Mesenchymal stem cell (in vitro differentiated cells and primary cell): ENCODE results near the gene CSTF2.
"Not testable (repeated sequence)": the region's sequence is repeated elsewhere in the genome, so short reads cannot be mapped to it uniquely, and the experiment has no call there.

Experiments
- DNase-seq: peaks from one replicate; pipeline ENCODE4 v3.0.0-alpha.2; 2013
- H2AFZ ChIP-seq: one replicate; pipeline ENCODE4 v1.6.1; 2013; ENCODE audit warnings: low read depth, mild to moderate bottlenecking, control low read depth, inconsistent platforms, low read length, moderate library complexity
- H2AK5ac ChIP-seq: 2 replicates; pipeline ENCODE4 v1.6.1; 2013; ENCODE audit warnings: low read length, moderate library complexity, mild to moderate bottlenecking, inconsistent platforms; ENCODE audit not compliant: severe bottlenecking
- H2BK120ac ChIP-seq: one replicate; pipeline ENCODE4 v1.6.1; 2013; ENCODE audit warnings: low read depth, mild to moderate bottlenecking, inconsistent platforms, low read length, moderate library complexity
- H2BK12ac ChIP-seq, 2 experiments: one replicate each; pipeline ENCODE4 v1.6.1; 2013; ENCODE audit warnings: inconsistent platforms in 2 of 2, low read length in 2 of 2, mild to moderate bottlenecking in 2 of 2, moderate library complexity in 2 of 2, control low read depth in 1 of 2
- H2BK15ac ChIP-seq: one replicate; pipeline ENCODE4 v1.6.1; 2013; ENCODE audit warnings: mild to moderate bottlenecking, low read depth, inconsistent platforms; ENCODE audit not compliant: poor library complexity, severe bottlenecking
- H2BK5ac ChIP-seq: 2 replicates; pipeline ENCODE4 v1.6.1; 2013; ENCODE audit warnings: low read depth, mild to moderate bottlenecking, low read length, control low read depth, inconsistent platforms; ENCODE audit not compliant: poor library complexity, severe bottlenecking
- H3K14ac ChIP-seq, 2 experiments: one replicate each; pipeline ENCODE4 v1.6.1; 2013; ENCODE audit warnings: inconsistent platforms in 2 of 2, low read length in 2 of 2, control low read depth in 1 of 2, mild to moderate bottlenecking in 1 of 2, moderate library complexity in 1 of 2
- H3K18ac ChIP-seq, 2 experiments: one replicate each; pipeline ENCODE4 v1.6.1; 2013; ENCODE audit warnings: inconsistent platforms in 2 of 2, low read length in 2 of 2, control low read depth in 1 of 2, low read depth in 1 of 2, mild to moderate bottlenecking in 1 of 2
- H3K23ac ChIP-seq, 2 experiments: one replicate each; pipeline ENCODE4 v1.6.1; 2013; ENCODE audit warnings: inconsistent platforms in 2 of 2, low read length in 2 of 2, mild to moderate bottlenecking in 2 of 2, moderate library complexity in 2 of 2, control low read depth in 1 of 2
- H3K27ac ChIP-seq: 2 replicates; pipeline ENCODE4 v1.5.1; 2013; ENCODE audit warnings: mild to moderate bottlenecking, moderate library complexity, low read length, control low read depth, inconsistent platforms; ENCODE audit not compliant: poor library complexity, severe bottlenecking
- H3K27me3 ChIP-seq, 2 experiments: 2 replicates each; pipeline versions ENCODE4 v1.6.1 to v1.7.0; 2013; ENCODE audit warnings: low read length in 2 of 2, mild to moderate bottlenecking in 2 of 2, moderate library complexity in 2 of 2, control low read depth in 1 of 2, inconsistent platforms in 1 of 2; ENCODE audit not compliant: control insufficient read depth in 1 of 2, insufficient read depth in 1 of 2
- H3K36me3 ChIP-seq, 2 experiments: 2 replicates each; pipeline versions ENCODE4 v1.6.1 to v1.7.0; 2013; ENCODE audit warnings: low read length in 2 of 2, control low read depth in 1 of 2, inconsistent platforms in 1 of 2, low read depth in 1 of 2, mild to moderate bottlenecking in 1 of 2; ENCODE audit not compliant: insufficient read depth in 2 of 2, control insufficient read depth in 1 of 2
- H3K4ac ChIP-seq, 2 experiments: one replicate each; pipeline ENCODE4 v1.6.1; 2013; ENCODE audit warnings: inconsistent platforms in 2 of 2, low read length in 2 of 2, mild to moderate bottlenecking in 2 of 2, moderate library complexity in 2 of 2, control low read depth in 1 of 2, low read depth in 1 of 2
- H3K4me1 ChIP-seq: 2 replicates; pipeline ENCODE4 v1.6.1; 2013; ENCODE audit warnings: low read depth, low read length, control low read depth; ENCODE audit not compliant: control insufficient read depth, insufficient read depth
- H3K4me2 ChIP-seq: 2 replicates; pipeline ENCODE4 v1.6.1; 2013; ENCODE audit warnings: low read length, mild to moderate bottlenecking, inconsistent platforms; ENCODE audit not compliant: poor library complexity, severe bottlenecking
- H3K4me3 ChIP-seq, 2 experiments: 2 replicates each; pipeline versions ENCODE4 v1.5.1 to v1.7.0; 2013; ENCODE audit warnings: low read length in 2 of 2, mild to moderate bottlenecking in 2 of 2, control low read depth in 1 of 2, low read depth in 1 of 2; ENCODE audit not compliant: insufficient read depth in 1 of 2
- H3K79me1 ChIP-seq: replicated peaks from 2 replicates; pipeline ENCODE4 v1.6.1; 2013; ENCODE audit warnings: mild to moderate bottlenecking, control low read depth, low read length, inconsistent platforms; ENCODE audit not compliant: poor library complexity, severe bottlenecking
- H3K9ac ChIP-seq: 2 replicates; pipeline ENCODE4 v1.7.0; 2013; ENCODE audit warnings: mild to moderate bottlenecking, low read length, moderate library complexity
- H3K9me3 ChIP-seq: 2 replicates; pipeline ENCODE4 v1.7.0; 2013; ENCODE audit warnings: mild to moderate bottlenecking, low read length; ENCODE audit not compliant: control insufficient read depth
- H4K8ac ChIP-seq: one replicate; pipeline ENCODE4 v1.6.1; 2013; ENCODE audit warnings: inconsistent platforms, mild to moderate bottlenecking, low read length, moderate library complexity
- H4K91ac ChIP-seq: one replicate; pipeline ENCODE4 v1.6.1; 2013; ENCODE audit warnings: mild to moderate bottlenecking, low read length, inconsistent platforms
- WGBS: methylation state at CpG from one replicate; pipeline ENCODE4 v1.1.7; 2013; ENCODE audit warnings: mixed read lengths; 5-methylcytosine and 5-hydroxymethylcytosine counted together

CSTF2 gene

GRCh38 chrX:100798484-100799214, 21.5 kb upstream of the CSTF2 start:
- no peak overlapping the region for H4K91ac ChIP-seq
- peaks cover 4 to 45% of the 10 kb centered on the region in 2 experiments for H3K27me3 ChIP-seq
- H3K27ac ChIP-seq: no peak overlapping the region
- H3K36me3 ChIP-seq: no peaks in the 10 kb centered on the region
- H3K4me1 ChIP-seq: no peaks in the 10 kb centered on the region
- no peak overlapping the region for H3K18ac ChIP-seq
- H3K9ac ChIP-seq: no peak overlapping the region
- no peak overlapping the region for H3K14ac ChIP-seq
- no peak overlapping the region for H4K8ac ChIP-seq
- H2AFZ ChIP-seq: no peak overlapping the region
- H2BK15ac ChIP-seq: no peak overlapping the region
- H3K9me3 ChIP-seq: no peaks in the 10 kb centered on the region
- no peak overlapping the region for H2BK5ac ChIP-seq
- WGBS: 58% methylated on average over 2 of the region's 4 CpGs
- H3K23ac ChIP-seq: no peak overlapping the region
- DNase-seq: no peak
- H2BK12ac ChIP-seq: no peak overlapping the region
- no peak overlapping the region for H3K4me2 ChIP-seq
- no peak overlapping the region for H2AK5ac ChIP-seq
- H2BK120ac ChIP-seq: no peak overlapping the region
- no peak overlapping the region for H3K4ac ChIP-seq
- H3K4me3 ChIP-seq: no peak overlapping the region
- H3K79me1 ChIP-seq: no peaks in the 10 kb centered on the region

GRCh38 chrX:100802843-100803242, 17.3 kb upstream of the CSTF2 start:
- no peak overlapping the region for H3K4me3 ChIP-seq
- DNase-seq: no peak
- no peaks in the 10 kb centered on the region for H3K36me3 ChIP-seq
- no peak overlapping the region for H2BK120ac ChIP-seq
- no peak overlapping the region for H2BK15ac ChIP-seq
- no peak overlapping the region for H3K14ac ChIP-seq
- H2AFZ ChIP-seq: no peak overlapping the region
- no peak overlapping the region for H2BK12ac ChIP-seq
- no peak overlapping the region for H3K27ac ChIP-seq
- no peaks in the 10 kb centered on the region for H3K79me1 ChIP-seq
- H3K9ac ChIP-seq: no peak overlapping the region
- 100% methylated on average over 1 of the region's 3 CpGs for WGBS
- H3K27me3 ChIP-seq: peaks cover 4 to 34% of the 10 kb centered on the region in 2 experiments
- H2AK5ac ChIP-seq: no peak overlapping the region
- no peak overlapping the region for H3K18ac ChIP-seq
- H3K9me3 ChIP-seq: peaks cover 3% of the 10 kb centered on the region
- no peak overlapping the region for H3K4ac ChIP-seq
- no peak overlapping the region for H3K23ac ChIP-seq
- no peaks in the 10 kb centered on the region for H3K4me1 ChIP-seq
- no peak overlapping the region for H3K4me2 ChIP-seq
- H4K91ac ChIP-seq: no peak overlapping the region
- H2BK5ac ChIP-seq: no peak overlapping the region
- no peak overlapping the region for H4K8ac ChIP-seq

- H3K27me3 ChIP-seq: peaks cover 4 to 26% of the 10 kb centered on the region in 2 experiments
- H3K4me2 ChIP-seq: no peak overlapping the region
- H2BK120ac ChIP-seq: no peak overlapping the region
- no peak overlapping the region for H3K14ac ChIP-seq
- no peak overlapping the region for H3K18ac ChIP-seq
- no peak overlapping the region for H2AFZ ChIP-seq
- DNase-seq: no peak
- 83% methylated on average over 1 of the region's 1 CpG for WGBS
- no peaks in the 10 kb centered on the region for H3K79me1 ChIP-seq
- no peak overlapping the region for H3K27ac ChIP-seq
- H2BK15ac ChIP-seq: no peak overlapping the region
- H3K9ac ChIP-seq: no peak overlapping the region
- H3K4me1 ChIP-seq: no peaks in the 10 kb centered on the region
- H4K8ac ChIP-seq: no peak overlapping the region
- no peak overlapping the region for H2BK12ac ChIP-seq
- H3K23ac ChIP-seq: no peak overlapping the region
- no peak overlapping the region for H3K4me3 ChIP-seq
- no peak overlapping the region for H2AK5ac ChIP-seq
- H4K91ac ChIP-seq: no peak overlapping the region
- peaks cover 3% of the 10 kb centered on the region for H3K9me3 ChIP-seq
- no peaks in the 10 kb centered on the region for H3K36me3 ChIP-seq
- H2BK5ac ChIP-seq: no peak overlapping the region
- H3K4ac ChIP-seq: no peak overlapping the region
These were observed 15.4 kb upstream of the CSTF2 start for GRCh38 chrX:100804780-100805179.

GRCh38 chrX:100808265-100808664, 11.9 kb upstream of the CSTF2 start:
- not testable (repeated sequence) for H2BK15ac ChIP-seq, H3K14ac ChIP-seq, H3K18ac ChIP-seq, H2BK12ac ChIP-seq, H3K4me1 ChIP-seq, H3K79me1 ChIP-seq, H3K9ac ChIP-seq, H2BK120ac ChIP-seq, H3K4ac ChIP-seq, H3K4me2 ChIP-seq, H2AFZ ChIP-seq, H2BK5ac ChIP-seq, H3K23ac ChIP-seq, H4K91ac ChIP-seq, H2AK5ac ChIP-seq, H3K4me3 ChIP-seq, DNase-seq, H3K36me3 ChIP-seq, H3K27ac ChIP-seq, H4K8ac ChIP-seq, H3K9me3 ChIP-seq
- H3K27me3 ChIP-seq: peaks cover 0 to 29% of the 10 kb centered on the region in 2 experiments
- WGBS: 95% methylated on average over 5 of the region's 7 CpGs
